ENCODE data around the gene SH3PXD2A.

Gene SH3PXD2A

GRCh38 chr10:103677486-103678177 lies 177.7 kb downstream of the SH3PXD2A start:
- Mint-ChIP-seq H3K36me3 (no peaks in the 10 kb centered on the region), H3K27ac (peak overlapping the region; percentile 94), H3K27me3 (no peaks in the 10 kb centered on the region)

GRCh38 chr10:103676851-103677417 lies 178.4 kb downstream of the SH3PXD2A start:
- H3K4me1 Mint-ChIP-seq = peaks cover 13% of the 10 kb centered on the region
- no peaks in the 10 kb centered on the region for H3K9me3 Mint-ChIP-seq
- H3K27ac Mint-ChIP-seq = no peak overlapping the region
- H3K36me3 Mint-ChIP-seq = no peaks in the 10 kb centered on the region
- no peak overlapping the region for H3K4me3 Mint-ChIP-seq
- H3K27me3 Mint-ChIP-seq = no peaks in the 10 kb centered on the region

More at GRCh38 chr10:103677486-103678177, 177.7 kb downstream of the SH3PXD2A start:
- Mint-ChIP-seq H3K9me3 (no peaks in the 10 kb centered on the region), H3K4me3 (peak overlapping the region; percentile 73), H3K4me1 (peaks cover 13% of the 10 kb centered on the region)

- Mint-ChIP-seq H3K4me3 (no peak overlapping the region), H3K27ac (no peak overlapping the region), H3K27me3 (no peaks in the 10 kb centered on the region), H3K9me3 (no peaks in the 10 kb centered on the region), H3K4me1 (peaks cover 13% of the 10 kb centered on the region), H3K36me3 (no peaks in the 10 kb centered on the region)
Observed at GRCh38 chr10:103676058-103676785, 179.2 kb downstream of the SH3PXD2A start.

GRCh38 chr10:103673606-103674005 lies 181.8 kb downstream of the SH3PXD2A start:
- Mint-ChIP-seq H3K27ac (no peak overlapping the region), H3K9me3 (no peaks in the 10 kb centered on the region), H3K36me3 (no peaks in the 10 kb centered on the region), H3K4me1 (peaks cover 20% of the 10 kb centered on the region), H3K4me3 (no peak overlapping the region), H3K27me3 (no peaks in the 10 kb centered on the region)

- no peaks in the 10 kb centered on the region for H3K27me3 Mint-ChIP-seq
- H3K36me3 Mint-ChIP-seq = no peaks in the 10 kb centered on the region
- H3K4me3 Mint-ChIP-seq = no peak overlapping the region
- peaks cover 12% of the 10 kb centered on the region for H3K4me1 Mint-ChIP-seq
- no peak overlapping the region for H3K27ac Mint-ChIP-seq
- no peaks in the 10 kb centered on the region for H3K9me3 Mint-ChIP-seq
Observed at GRCh38 chr10:103672345-103672744, 183.0 kb downstream of the SH3PXD2A start.

- H3K9me3 Mint-ChIP-seq = no peaks in the 10 kb centered on the region
- H3K4me1 Mint-ChIP-seq = peaks cover 16% of the 10 kb centered on the region
- H3K27ac Mint-ChIP-seq = no peak overlapping the region
- no peaks in the 10 kb centered on the region for H3K36me3 Mint-ChIP-seq
- no peaks in the 10 kb centered on the region for H3K27me3 Mint-ChIP-seq
- H3K4me3 Mint-ChIP-seq = no peak overlapping the region
Observed at GRCh38 chr10:103671126-103671895, 184.1 kb downstream of the SH3PXD2A start.

- H3K27me3 Mint-ChIP-seq = no peaks in the 10 kb centered on the region
- H3K27ac Mint-ChIP-seq = no peak overlapping the region
- H3K4me3 Mint-ChIP-seq = no peak overlapping the region
- H3K9me3 Mint-ChIP-seq = no peaks in the 10 kb centered on the region
- H3K4me1 Mint-ChIP-seq = peaks cover 17% of the 10 kb centered on the region
- no peaks in the 10 kb centered on the region for H3K36me3 Mint-ChIP-seq
Observed at GRCh38 chr10:103669944-103670343, 185.4 kb downstream of the SH3PXD2A start.

GRCh38 chr10:103669243-103669929 lies 186.0 kb downstream of the SH3PXD2A start:
- peaks cover 17% of the 10 kb centered on the region for H3K4me1 Mint-ChIP-seq
- no peak overlapping the region for H3K27ac Mint-ChIP-seq
- no peaks in the 10 kb centered on the region for H3K36me3 Mint-ChIP-seq
- no peaks in the 10 kb centered on the region for H3K9me3 Mint-ChIP-seq
- no peak overlapping the region for H3K4me3 Mint-ChIP-seq
- no peaks in the 10 kb centered on the region for H3K27me3 Mint-ChIP-seq

GRCh38 chr10:103668351-103669242 lies 186.8 kb downstream of the SH3PXD2A start:
- Mint-ChIP-seq H3K27me3 (no peaks in the 10 kb centered on the region), H3K4me1 (peaks cover 17% of the 10 kb centered on the region), H3K36me3 (no peaks in the 10 kb centered on the region), H3K27ac (peak overlapping the region; percentile 43), H3K9me3 (no peaks in the 10 kb centered on the region), H3K4me3 (peak overlapping the region; percentile 75)

GRCh38 chr10:103667356-103667755 lies 188.0 kb downstream of the SH3PXD2A start:
- Mint-ChIP-seq H3K27ac (no peak overlapping the region), H3K36me3 (no peaks in the 10 kb centered on the region), H3K4me1 (peaks cover 21% of the 10 kb centered on the region), H3K9me3 (no peaks in the 10 kb centered on the region), H3K27me3 (no peaks in the 10 kb centered on the region), H3K4me3 (no peak overlapping the region)

GRCh38 chr10:103666762-103667150 lies 188.6 kb downstream of the SH3PXD2A start:
- no peak overlapping the region for H3K27ac Mint-ChIP-seq
- no peaks in the 10 kb centered on the region for H3K9me3 Mint-ChIP-seq
- H3K4me3 Mint-ChIP-seq = no peak overlapping the region
- H3K4me1 Mint-ChIP-seq = peaks cover 21% of the 10 kb centered on the region
- no peaks in the 10 kb centered on the region for H3K27me3 Mint-ChIP-seq
- H3K36me3 Mint-ChIP-seq = no peaks in the 10 kb centered on the region

GRCh38 chr10:103666087-103666761 lies 189.2 kb downstream of the SH3PXD2A start:
- peaks cover 21% of the 10 kb centered on the region for H3K4me1 Mint-ChIP-seq
- H3K27me3 Mint-ChIP-seq = no peaks in the 10 kb centered on the region
- H3K4me3 Mint-ChIP-seq = no peak overlapping the region
- no peaks in the 10 kb centered on the region for H3K36me3 Mint-ChIP-seq
- H3K9me3 Mint-ChIP-seq = no peaks in the 10 kb centered on the region
- H3K27ac Mint-ChIP-seq = no peak overlapping the region

GRCh38 chr10:103665162-103665889 lies 190.1 kb downstream of the SH3PXD2A start:
- Mint-ChIP-seq H3K4me3 (no peak overlapping the region), H3K9me3 (no peaks in the 10 kb centered on the region), H3K4me1 (peaks cover 27% of the 10 kb centered on the region), H3K27ac (no peak overlapping the region), H3K27me3 (no peaks in the 10 kb centered on the region), H3K36me3 (no peaks in the 10 kb centered on the region)

Measured in activated naive CD4-positive, alpha-beta T cell treated with anti-CD3 and anti-CD28 coated beads, Interleukin-2, amount 50 U/mL, for 24 hours (primary cell).